Uterus (tissue), 2 donors: ENCODE data around the gene SNF8.

Experiments
- CTCF ChIP-seq, 4 experiments: fragments of 200-600 bp in 2 of 4; fragments of 450-650 bp in 2 of 4; sonication (generic) in 2 of 4; IDR thresholded peaks; one replicate each; pipeline ENCODE4 v1.5.1; 2016 to 2019; ENCODE audit warnings: antibody characterized with exemption in 4 of 4, mild to moderate bottlenecking in 2 of 4, moderate library complexity in 1 of 4
- POLR2A ChIP-seq, 2 donors: fragments of 450-650 bp; IDR thresholded peaks; one replicate each; pipeline ENCODE4 v1.6.1; 2016; ENCODE audit warnings: antibody characterized with exemption in 2 of 2, mild to moderate bottlenecking in 1 of 2, moderate library complexity in 1 of 2

GRCh38 chr17:48985436-48986245 is 41.0 kb upstream of the SNF8 start:
- TF ChIP-seq POLR2A (IDR thresholded peaks at IDR 0.05): no peak
- TF ChIP-seq CTCF (IDR thresholded peaks at IDR 0.05): no peak
